ENCODE measurements around the gene SETDB1. TPM values are rescaled to one million over a fixed set of nuclear protein-coding genes. Genes with fewer than 3 reads are reported as not detected.

The SETDB1 gene
- total and polyA plus RNA-seq, 2 donors, result 21.0 to 47.6 TPM

DNA sequence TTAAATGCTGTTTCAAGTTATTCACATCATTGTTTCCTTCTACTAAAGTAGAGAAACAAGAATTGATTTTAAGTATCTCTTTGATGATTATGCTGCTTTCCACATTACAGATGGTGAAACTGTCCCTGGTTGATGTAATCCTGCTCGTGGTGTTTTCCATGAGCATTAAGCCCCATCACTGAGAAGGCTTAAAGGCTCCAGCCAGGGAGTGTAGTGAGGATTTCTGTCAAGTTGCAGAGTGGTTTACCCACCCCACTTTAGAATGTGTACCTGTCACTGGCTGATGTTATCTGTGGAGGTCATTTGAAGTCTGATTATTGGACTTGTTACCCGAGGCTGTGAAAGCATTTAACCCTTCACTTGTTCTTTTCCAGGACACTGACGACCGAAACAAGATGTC, 35.6 kb downstream of the SETDB1 start:
- no peak overlapping the region for H3K4me3 ChIP-seq (ENCODE audit: low read depth, low read length)
- WGBS, result 60% methylated on average over 4 of the region's 4 CpGs
- no peak for DNase-seq (ENCODE audit: extremely low spot score)
- H3K27ac ChIP-seq (ENCODE audit: low read depth), result no peak overlapping the region
- no peaks in the 10 kb centered on the region for H3K4me1 ChIP-seq (ENCODE audit: insufficient read depth)
- H3K36me3 ChIP-seq (ENCODE audit: insufficient read depth), result peaks cover 5% of the 10 kb centered on the region

DNA sequence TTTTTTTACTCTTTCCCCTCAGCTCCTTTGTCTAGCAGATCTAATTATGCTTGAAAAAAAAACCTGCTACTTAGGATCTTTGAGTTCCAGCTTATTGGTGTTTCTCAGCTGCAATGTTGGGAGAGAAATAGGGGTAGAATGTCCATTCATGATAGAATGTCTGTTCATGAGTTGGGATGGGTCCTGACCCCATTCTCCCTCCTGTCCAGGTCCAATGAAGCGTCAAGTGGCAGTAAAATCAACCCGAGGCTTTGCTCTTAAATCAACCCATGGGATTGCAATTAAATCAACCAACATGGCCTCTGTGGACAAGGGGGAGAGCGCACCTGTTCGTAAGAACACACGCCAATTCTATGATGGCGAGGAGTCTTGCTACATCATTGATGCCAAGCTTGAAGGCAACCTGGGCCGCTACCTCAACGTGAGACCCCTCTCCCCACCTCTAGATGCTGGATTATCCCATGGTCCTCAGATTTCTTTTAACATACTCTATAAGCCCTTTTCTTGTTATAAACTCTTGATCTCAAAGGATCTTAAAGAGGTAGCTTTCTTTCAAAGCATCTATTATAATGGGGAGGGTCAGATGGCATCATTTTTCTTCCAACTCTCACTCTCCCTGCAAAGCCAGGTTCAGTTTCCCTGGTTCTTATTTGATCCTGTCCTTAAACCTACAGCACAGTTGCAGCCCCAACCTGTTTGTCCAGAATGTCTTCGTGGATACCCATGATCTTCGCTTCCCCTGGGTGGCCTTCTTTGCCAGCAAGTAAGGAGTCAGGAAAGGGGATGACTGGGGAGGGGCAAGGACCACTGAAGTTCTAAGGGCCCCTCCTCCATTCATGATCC, 37.4 kb downstream of the SETDB1 start:
- H3K36me3 ChIP-seq (ENCODE audit: insufficient read depth), result peaks cover 5% of the 10 kb centered on the region
- 88% methylated on average over 10 of the region's 10 CpGs for whole genome bisulfite sequencing
- no peaks in the 10 kb centered on the region for H3K4me1 ChIP-seq (ENCODE audit: insufficient read depth)
- DNase-seq (ENCODE audit: extremely low spot score), result no peak
- H3K27ac ChIP-seq (ENCODE audit: low read depth), result no peak overlapping the region
- H3K4me3 ChIP-seq (ENCODE audit: low read depth, low read length), result no peak overlapping the region

DNA sequence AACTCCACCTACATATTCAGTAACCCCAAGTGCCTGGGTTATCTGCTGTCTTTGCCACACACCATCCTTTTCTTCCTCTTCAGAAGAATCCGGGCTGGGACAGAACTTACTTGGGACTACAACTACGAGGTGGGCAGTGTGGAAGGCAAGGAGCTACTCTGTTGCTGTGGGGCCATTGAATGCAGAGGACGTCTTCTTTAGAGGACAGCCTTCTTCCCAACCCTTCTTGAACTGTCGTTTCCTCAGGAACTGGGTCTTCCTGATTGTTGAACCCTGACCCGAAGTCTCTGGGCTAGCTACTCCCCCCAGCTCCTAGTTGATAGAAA, 38.0 kb downstream of the SETDB1 start:
- WGBS, result 80% methylated on average over 5 of the region's 5 CpGs
- no peak overlapping the region for H3K4me3 ChIP-seq (ENCODE audit: low read depth, low read length)
- peaks cover 3% of the 10 kb centered on the region for H3K36me3 ChIP-seq (ENCODE audit: insufficient read depth)
- H3K27ac ChIP-seq (ENCODE audit: low read depth), result no peak overlapping the region
- no peaks in the 10 kb centered on the region for H3K4me1 ChIP-seq (ENCODE audit: insufficient read depth)
- no peak for DNase-seq (ENCODE audit: extremely low spot score)

DNA sequence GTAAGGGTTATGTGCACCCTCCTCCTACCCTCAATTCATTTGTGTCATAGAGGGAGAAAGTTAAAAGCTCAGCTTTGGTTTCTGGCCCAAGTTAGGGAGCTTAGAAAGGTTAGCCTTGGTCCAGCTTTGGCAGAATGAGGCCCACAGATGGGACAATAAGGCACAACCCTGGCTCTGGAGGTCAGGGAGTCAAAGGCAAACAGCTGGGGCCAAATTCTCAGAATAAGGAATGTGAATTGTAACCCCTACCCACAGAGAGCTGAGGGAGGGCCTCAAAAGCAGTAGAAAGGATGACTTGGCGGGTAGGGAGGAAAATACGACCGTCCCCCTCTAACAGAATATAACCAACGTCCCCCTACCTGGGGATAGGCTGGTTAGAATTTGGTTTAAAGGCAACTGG, 39.4 kb downstream of the SETDB1 start:
- no peak for DNase-seq (ENCODE audit: extremely low spot score)
- WGBS, result 87% methylated on average over 4 of the region's 4 CpGs
- no peak overlapping the region for H3K27ac ChIP-seq (ENCODE audit: low read depth)
- no peak overlapping the region for H3K4me3 ChIP-seq (ENCODE audit: low read depth, low read length)
- H3K4me1 ChIP-seq (ENCODE audit: insufficient read depth), result no peaks in the 10 kb centered on the region
- H3K36me3 ChIP-seq (ENCODE audit: insufficient read depth), result peaks cover 2% of the 10 kb centered on the region

DNA sequence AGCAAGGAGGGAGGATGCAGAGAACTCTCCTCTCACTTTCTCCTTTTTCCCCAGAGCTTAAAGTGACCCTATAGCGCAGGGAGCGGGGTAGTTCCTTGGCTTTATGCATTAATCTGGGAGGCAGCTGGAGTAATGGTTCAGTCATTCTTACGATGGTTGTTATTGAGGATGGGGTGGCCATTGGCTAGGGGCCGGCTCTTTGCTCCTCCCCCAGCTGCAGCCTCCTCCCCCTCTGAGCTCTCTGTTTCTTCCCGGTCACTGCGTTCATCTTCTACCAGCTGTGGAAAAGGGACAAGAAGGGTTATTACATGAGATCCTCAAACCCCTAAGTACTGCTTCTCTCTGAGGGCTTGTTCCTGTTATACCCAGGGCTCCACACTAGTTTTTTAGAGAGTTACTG, 39.8 kb downstream of the SETDB1 start:
- H3K4me1 ChIP-seq (ENCODE audit: insufficient read depth), result no peaks in the 10 kb centered on the region
- H3K36me3 ChIP-seq (ENCODE audit: insufficient read depth), result peaks cover 2% of the 10 kb centered on the region
- DNase-seq (ENCODE audit: extremely low spot score), result no peak
- WGBS, result 70% methylated on average over 6 of the region's 6 CpGs
- H3K27ac ChIP-seq (ENCODE audit: low read depth), result no peak overlapping the region
- no peak overlapping the region for H3K4me3 ChIP-seq (ENCODE audit: low read depth, low read length)

DNA sequence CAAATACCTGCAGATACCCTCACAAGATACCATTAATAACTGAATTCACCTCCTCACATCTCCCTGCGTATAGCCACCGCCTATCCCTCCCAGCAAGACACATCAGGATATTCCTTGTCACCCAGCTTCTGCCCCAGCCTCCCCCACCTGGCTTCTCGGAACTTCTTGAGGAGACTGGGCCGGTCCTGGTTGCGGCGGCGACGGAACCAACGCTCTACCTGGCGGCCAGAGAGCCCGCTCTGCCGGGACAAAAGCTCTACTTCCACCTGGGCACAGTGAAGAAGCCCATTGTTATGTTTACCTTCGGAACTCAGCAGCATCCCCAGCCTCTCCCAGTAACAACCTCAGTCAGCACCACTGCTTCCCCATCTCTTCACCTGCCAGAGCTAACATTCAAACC, 41.8 kb downstream of the SETDB1 start:
- Histone ChIP-seq H3K27ac (ENCODE audit: low read depth) (no peak overlapping the region), H3K4me1 (ENCODE audit: insufficient read depth) (no peaks in the 10 kb centered on the region), H3K4me3 (ENCODE audit: low read depth, low read length) (no peak overlapping the region), H3K36me3 (ENCODE audit: insufficient read depth) (peaks cover 2% of the 10 kb centered on the region)
- 96% methylated on average over 13 of the region's 13 CpGs for WGBS
- DNase-seq (ENCODE audit: extremely low spot score), result no peak

DNA sequence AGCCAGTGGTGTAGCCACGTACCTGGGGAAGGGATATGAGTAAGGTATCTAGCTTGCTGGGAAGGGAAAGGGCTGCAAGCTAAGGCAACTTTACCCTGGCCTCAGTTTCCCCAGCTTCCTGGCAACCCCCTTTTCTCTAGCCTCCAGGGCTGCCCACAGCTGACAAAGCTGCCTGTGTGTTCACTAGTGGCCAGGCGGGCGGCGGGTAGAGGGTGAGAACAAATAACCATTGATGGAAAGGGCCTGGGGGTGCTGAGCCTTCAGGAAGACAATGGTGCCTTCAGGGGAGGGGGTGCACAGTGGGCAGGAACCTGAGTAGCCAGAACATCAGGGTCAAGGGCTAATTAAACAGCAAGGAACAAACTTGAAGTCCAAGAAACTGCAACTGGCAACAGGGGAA, 42.3 kb downstream of the SETDB1 start:
- H3K36me3 ChIP-seq (ENCODE audit: insufficient read depth), result peaks cover 2% of the 10 kb centered on the region
- no peak overlapping the region for H3K4me3 ChIP-seq (ENCODE audit: low read depth, low read length)
- peaks cover 2% of the 10 kb centered on the region for H3K4me1 ChIP-seq (ENCODE audit: insufficient read depth)
- WGBS, result 91% methylated on average over 4 of the region's 4 CpGs
- no peak for DNase-seq (ENCODE audit: extremely low spot score)
- H3K27ac ChIP-seq (ENCODE audit: low read depth), result no peak overlapping the region

DNA sequence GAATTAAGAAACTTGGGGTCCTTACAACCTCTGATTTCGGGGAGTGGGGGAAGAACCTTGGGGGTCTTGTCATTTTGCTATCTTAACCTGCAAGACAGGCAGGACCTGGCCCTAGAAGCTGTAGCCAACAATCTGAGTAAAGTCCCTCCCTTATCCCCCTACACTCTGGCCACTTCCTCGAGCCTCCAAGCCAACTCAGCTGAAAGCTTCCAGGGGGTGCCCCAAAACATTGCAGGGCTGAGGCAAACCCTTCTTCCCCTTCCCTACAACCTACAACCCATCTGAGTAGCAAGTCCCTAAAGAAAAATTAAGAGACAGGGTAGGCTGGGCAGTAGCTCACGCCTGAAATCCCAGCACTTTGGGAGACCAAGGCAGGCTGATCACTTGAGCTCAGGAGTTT, 43.5 kb downstream of the SETDB1 start:
- H3K4me3 ChIP-seq (ENCODE audit: low read depth, low read length), result no peak overlapping the region
- WGBS, result 79% methylated on average over 3 of the region's 3 CpGs
- no peak overlapping the region for H3K27ac ChIP-seq (ENCODE audit: low read depth)
- DNase-seq (ENCODE audit: extremely low spot score), result no peak
- H3K4me1 ChIP-seq (ENCODE audit: insufficient read depth), result peaks cover 4% of the 10 kb centered on the region
- peaks cover 2% of the 10 kb centered on the region for H3K36me3 ChIP-seq (ENCODE audit: insufficient read depth)

DNA sequence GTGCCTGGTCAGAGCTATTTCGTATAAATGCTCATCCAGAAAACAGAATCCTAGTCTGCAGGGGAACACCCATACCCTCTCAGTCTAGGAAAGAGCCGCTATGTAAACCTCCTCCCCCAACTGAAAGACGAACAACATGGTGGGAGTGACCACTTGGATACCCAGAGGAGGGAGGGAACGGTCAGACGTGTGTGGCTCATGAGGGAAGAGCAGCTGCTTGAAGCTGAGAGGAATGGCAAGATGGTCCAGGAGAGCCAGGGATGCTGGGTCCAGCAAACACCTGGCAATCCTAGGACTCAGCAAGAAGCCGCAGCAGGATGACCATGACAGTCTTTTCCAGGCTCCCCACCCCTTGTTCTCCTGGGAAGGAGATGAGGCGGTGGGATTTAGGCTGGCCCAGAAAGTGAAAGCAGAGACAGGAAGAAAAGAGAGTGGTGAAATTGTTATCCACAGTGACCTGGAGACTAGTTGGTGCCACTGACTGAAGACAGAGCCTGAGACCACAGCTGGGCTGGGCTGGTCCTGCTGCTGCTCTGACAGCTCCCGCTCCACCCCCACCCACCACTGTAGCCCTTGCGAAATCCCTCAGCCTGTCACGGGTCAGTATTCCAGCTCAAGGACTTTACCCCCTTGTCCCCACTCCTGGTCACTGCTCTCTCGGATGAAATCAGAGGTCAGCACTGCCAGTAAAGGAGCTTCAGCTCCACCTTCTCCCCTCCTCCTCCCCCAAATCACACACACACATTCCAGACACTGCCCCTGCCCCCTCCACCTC, 44.8 kb downstream of the SETDB1 start:
- DNase-seq (ENCODE audit: extremely low spot score), result no peak
- Histone ChIP-seq H3K4me1 (ENCODE audit: insufficient read depth) (peaks cover 4% of the 10 kb centered on the region), H3K36me3 (ENCODE audit: insufficient read depth) (peaks cover under 1% of the 10 kb centered on the region), H3K27ac (ENCODE audit: low read depth) (peak overlapping the region; percentile 26), H3K4me3 (ENCODE audit: low read depth, low read length) (no peak overlapping the region)
- WGBS, result 35% methylated on average over 11 of the region's 11 CpGs

DNA sequence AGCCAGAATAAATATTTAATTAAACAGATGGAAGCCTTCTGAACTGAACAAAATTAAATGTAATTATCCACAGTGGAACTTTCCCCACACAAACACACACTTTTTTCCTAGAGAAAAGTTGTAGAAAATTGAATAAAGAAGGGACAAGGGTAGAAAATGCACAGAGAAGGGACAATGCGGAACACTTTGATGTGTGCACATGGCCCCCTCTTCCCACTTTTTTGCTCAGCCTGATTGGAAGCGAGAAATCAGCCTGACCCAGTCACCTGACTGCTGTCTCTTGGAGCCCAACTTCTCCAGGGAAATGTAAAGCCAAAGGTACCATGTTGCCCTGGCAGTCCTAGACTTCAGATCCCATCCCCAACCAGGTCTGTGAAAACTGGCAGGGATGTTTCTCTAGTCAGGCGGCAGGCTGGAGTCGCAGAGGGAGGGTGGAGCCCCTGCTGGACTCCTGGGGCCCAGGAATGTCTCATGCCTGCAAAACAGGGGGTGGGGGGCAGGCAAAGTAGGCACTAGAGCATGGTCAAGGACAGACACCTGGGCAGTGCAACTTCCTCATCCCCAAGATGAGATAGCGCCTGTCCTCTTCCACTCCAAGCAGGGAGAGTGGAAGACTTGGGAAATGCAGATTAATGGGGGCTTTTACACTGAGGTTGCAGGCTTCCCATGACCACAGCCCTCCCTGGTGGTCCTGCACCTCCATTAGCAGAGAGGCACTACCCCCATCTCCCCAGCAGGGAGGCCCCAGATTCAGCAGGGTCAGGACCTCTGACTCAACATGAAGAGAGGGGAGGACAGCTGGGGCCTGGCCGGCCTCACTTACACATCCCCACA, 45.6 kb downstream of the SETDB1 start:
- 59% methylated on average over 6 of the region's 6 CpGs for WGBS
- Histone ChIP-seq H3K27ac (ENCODE audit: low read depth) (peak overlapping the region; percentile 26), H3K4me3 (ENCODE audit: low read depth, low read length) (no peak overlapping the region), H3K4me1 (ENCODE audit: insufficient read depth) (peaks cover 4% of the 10 kb centered on the region), H3K36me3 (ENCODE audit: insufficient read depth) (no peaks in the 10 kb centered on the region)
- no peak for DNase-seq (ENCODE audit: extremely low spot score)

DNA sequence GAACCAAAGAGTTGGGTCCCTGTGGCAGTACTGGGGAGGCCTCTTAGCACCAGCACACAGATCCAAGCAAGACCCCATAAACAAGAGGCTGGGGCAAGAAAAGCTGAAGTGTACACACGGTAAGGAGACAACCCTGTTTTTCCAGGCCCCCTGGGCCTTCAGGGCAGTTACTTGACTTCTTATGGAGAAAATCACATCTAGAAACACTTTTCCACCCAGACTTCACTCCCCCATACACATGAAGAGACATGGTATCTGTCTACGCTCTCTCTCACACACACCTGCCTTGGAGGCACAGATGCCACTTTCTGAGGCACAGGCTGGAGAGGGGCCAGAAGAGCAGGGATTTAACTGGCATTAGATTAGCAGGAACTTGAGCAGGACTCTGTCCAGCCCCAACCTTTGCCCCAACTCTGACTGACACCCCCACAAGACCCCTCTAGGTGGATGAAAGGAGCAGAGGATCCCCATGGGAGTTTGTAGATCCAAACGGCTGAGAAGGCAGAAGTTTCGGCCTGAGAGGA, 46.3 kb downstream of the SETDB1 start:
- 57% methylated on average over 4 of the region's 4 CpGs for WGBS
- no peaks in the 10 kb centered on the region for H3K36me3 ChIP-seq (ENCODE audit: insufficient read depth)
- H3K27ac ChIP-seq (ENCODE audit: low read depth), result peak overlapping the region; percentile 26
- H3K4me1 ChIP-seq (ENCODE audit: insufficient read depth), result peaks cover 4% of the 10 kb centered on the region
- no peak for DNase-seq (ENCODE audit: extremely low spot score)
- H3K4me3 ChIP-seq (ENCODE audit: low read depth, low read length), result no peak overlapping the region

DNA sequence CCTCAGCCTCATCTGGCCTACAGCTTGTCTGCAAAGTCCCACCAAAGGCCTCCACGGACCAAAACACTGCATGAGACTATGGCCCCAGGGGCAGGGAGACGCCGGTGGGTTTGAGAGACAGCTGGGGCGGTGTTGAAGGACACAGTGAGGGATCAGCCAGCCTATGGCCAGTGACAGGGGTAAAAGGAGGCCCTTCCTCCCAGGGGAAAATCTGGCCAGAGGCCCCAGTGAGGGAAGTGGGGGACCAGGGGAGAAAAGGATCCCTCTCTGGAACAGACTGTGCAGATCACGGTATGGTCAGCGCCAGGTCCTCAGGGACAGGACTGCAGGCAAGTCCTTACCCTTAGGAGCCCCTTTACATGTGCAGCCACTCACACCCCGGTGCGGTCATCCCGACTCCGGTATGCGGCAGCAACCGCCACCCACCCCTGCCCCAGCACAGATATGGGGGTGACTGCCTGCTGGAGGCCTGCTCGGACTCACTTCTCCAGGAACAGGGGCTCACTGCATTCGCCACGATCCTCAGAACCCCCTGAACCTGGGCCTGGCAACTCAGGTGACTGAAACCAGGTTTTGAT, 47.2 kb downstream of the SETDB1 start:
- Histone ChIP-seq H3K36me3 (ENCODE audit: insufficient read depth) (no peaks in the 10 kb centered on the region), H3K4me1 (ENCODE audit: insufficient read depth) (peaks cover 4% of the 10 kb centered on the region), H3K27ac (ENCODE audit: low read depth) (peak overlapping the region; percentile 70), H3K4me3 (ENCODE audit: low read depth, low read length) (peak overlapping the region; percentile 89)
- WGBS, result 11% methylated on average over 15 of the region's 15 CpGs
- DNase-seq (ENCODE audit: extremely low spot score), result no peak
